Measurements from ENCODE around the gene PATE4.
A peak's percentile ranks its signal among the peaks of the same experiment; 100 is the strongest.
"Not testable (repeated sequence)": the region's sequence is repeated elsewhere in the genome, so short reads cannot be mapped to it uniquely, and the experiment has no call there.

PATE4 gene

GRCh38 chr11:125807909-125808308 lies 25.2 kb upstream of the PATE4 start:
- no peak overlapping the region for H3K27ac ChIP-seq
- no peak for TF ChIP-seq CTCF (conservative IDR thresholded peaks at IDR 0.05)

- no peak overlapping the region for H3K27ac ChIP-seq
- TF ChIP-seq CTCF (conservative IDR thresholded peaks at IDR 0.05) = no peak
Observed at GRCh38 chr11:125835748-125836147, 2.6 kb downstream of the PATE4 start.

GRCh38 chr11:125842321-125842948 lies 9.3 kb downstream of the PATE4 start:
- TF ChIP-seq CTCF (conservative IDR thresholded peaks at IDR 0.05) = no peak
- no peak overlapping the region for H3K27ac ChIP-seq

- H3K27ac ChIP-seq = no peak overlapping the region
- no peak for TF ChIP-seq CTCF (conservative IDR thresholded peaks at IDR 0.05)
Observed at GRCh38 chr11:125846188-125846587, 13.1 kb downstream of the PATE4 start.

GRCh38 chr11:125857670-125858069 lies 24.6 kb downstream of the PATE4 start:
- H3K27ac ChIP-seq = not testable (repeated sequence)

GRCh38 chr11:125862786-125863185 lies 29.7 kb downstream of the PATE4 start:
- H3K27ac ChIP-seq = not testable (repeated sequence)

- H3K27ac ChIP-seq = not testable (repeated sequence)
Observed at GRCh38 chr11:125865354-125865753, 32.2 kb downstream of the PATE4 start.

GRCh38 chr11:125869521-125869920 lies 36.4 kb downstream of the PATE4 start:
- H3K27ac ChIP-seq = no peak overlapping the region
- 0 out of 2 replicates have a peak, but pooled peaks have one; percentile 14 for TF ChIP-seq CTCF (conservative IDR thresholded peaks at IDR 0.05)

GRCh38 chr11:125871391-125872137 lies 38.4 kb downstream of the PATE4 start:
- TF ChIP-seq CTCF (conservative IDR thresholded peaks at IDR 0.05) = peak; percentile 80
- no peak overlapping the region; the same call in 1 of the 2 replicates for H3K27ac ChIP-seq

All from VCaP (cell line).